Sciatic nerve (tissue), 2 donors: ENCODE results near the gene SERINC3. TPM values are rescaled to one million over a fixed set of nuclear protein-coding genes. Genes with fewer than 3 reads are reported as not detected.
"Not testable (repeated sequence)": the region's sequence is repeated elsewhere in the genome, so short reads cannot be mapped to it uniquely, and the experiment has no call there.

ENCODE experiments used
- ATAC-seq: fragments of 200-7000 bp; cut with Tn5 transposase; one replicate; pipeline ENCODE4 v1.9.1; 2020; ENCODE audit warnings: mild to moderate bottlenecking, moderate library complexity
- DNase-seq: peaks from one replicate; pipeline ENCODE4 v3.0.0-alpha.2; 2020; ENCODE audit warnings: low spot score
- intact Hi-C: fragments of 100-400 bp; cut with DNase I; formaldehyde crosslinking; loops from one replicate; pipeline ENCODE4 v1.14.2; 2022
- total RNA-seq: library from RNA; stranded (reverse); fragmentation: NEBNext Ultra II Directional; extraction: Animal tissue kit (Norgen Biotek cat#: 25700); gene quantifications from one replicate; pipeline ENCODE4 v1.2.1, GENCODE V29; 2021
- donor health status: DM: no; HTN: no; CAD: no.
- donor health status: DM: no; HTN: no; CAD: no.

The SERINC3 gene
- 114 TPM for total RNA-seq

GRCh38 chr20:44521484-44522481, at the start of gene SERINC3:
Gene SERINC3, minus strand, starts transcription at chr20:44522070. Its CDS starts 119 bp downstream, at chr20:44521951.
- ATAC-seq: peak; percentile 99
- DNase-seq: peak; percentile 97
- intact Hi-C loops: no loop called here

- no peak for ATAC-seq
- DNase-seq: no peak
- intact Hi-C loops: no loop called here
These were observed 49.6 kb upstream of the SERINC3 start for GRCh38 chr20:44571362-44571988.

- ATAC-seq (no peak), DNase-seq (no peak)
- intact Hi-C loops: no loop called here
These were observed 48.5 kb upstream of the SERINC3 start for GRCh38 chr20:44570367-44570766.

- DNase-seq: no peak
- intact Hi-C loops: no loop called here
- ATAC-seq: no peak
These were observed 44.9 kb upstream of the SERINC3 start for GRCh38 chr20:44566811-44567210.

- intact Hi-C loops: no loop called here
- no peak for DNase-seq
These were observed 44.1 kb upstream of the SERINC3 start for GRCh38 chr20:44566018-44566417.

GRCh38 chr20:44561876-44562275, 40.0 kb upstream of the SERINC3 start:
- DNase-seq (no peak), ATAC-seq (no peak)
- intact Hi-C loops: no loop called here

More at GRCh38 chr20:44566018-44566417, 44.1 kb upstream of the SERINC3 start:
- no peak for ATAC-seq

- intact Hi-C loops, ATAC-seq, DNase-seq: not testable (repeated sequence)
These were observed 38.9 kb upstream of the SERINC3 start for GRCh38 chr20:44560818-44561217.

GRCh38 chr20:44560229-44560628, 38.4 kb upstream of the SERINC3 start:
- DNase-seq: no peak
- no peak for ATAC-seq
- intact Hi-C loops: no loop called here

- intact Hi-C loops: no loop called here
- ATAC-seq (no peak), DNase-seq (no peak)
These were observed 37.4 kb upstream of the SERINC3 start for GRCh38 chr20:44559302-44559701.

- intact Hi-C loops: no loop called here
- no peak for DNase-seq
- ATAC-seq: no peak
These were observed 31.4 kb upstream of the SERINC3 start for GRCh38 chr20:44552950-44553908.

- DNase-seq (no peak), ATAC-seq (no peak)
- intact Hi-C loops: no loop called here
These were observed 30.7 kb upstream of the SERINC3 start for GRCh38 chr20:44552568-44552949.

GRCh38 chr20:44552050-44552449, 30.2 kb upstream of the SERINC3 start:
- DNase-seq (no peak), ATAC-seq (no peak)
- intact Hi-C loops: no loop called here

GRCh38 chr20:44549123-44549522, 27.3 kb upstream of the SERINC3 start:
- intact Hi-C loops: no loop called here
- ATAC-seq (no peak), DNase-seq (no peak)

- DNase-seq (no peak), ATAC-seq (no peak)
- intact Hi-C loops: no loop called here
These were observed 25.5 kb upstream of the SERINC3 start for GRCh38 chr20:44547419-44547818.

- no peak for ATAC-seq
- no peak for DNase-seq
- intact Hi-C loops: no loop called here
These were observed 22.4 kb upstream of the SERINC3 start for GRCh38 chr20:44544263-44544662.

GRCh38 chr20:44543358-44543757, 21.5 kb upstream of the SERINC3 start:
- DNase-seq: no peak
- intact Hi-C loops: no loop called here
- no peak for ATAC-seq

GRCh38 chr20:44542890-44543289, 21.0 kb upstream of the SERINC3 start:
- intact Hi-C loops: no loop called here
- no peak for ATAC-seq
- no peak for DNase-seq

GRCh38 chr20:44541992-44542391, 20.1 kb upstream of the SERINC3 start:
- ATAC-seq: no peak

GRCh38 chr20:44540834-44541233, 19.0 kb upstream of the SERINC3 start:
- intact Hi-C loops: no loop called here
- DNase-seq (no peak), ATAC-seq (no peak)

More at GRCh38 chr20:44541992-44542391, 20.1 kb upstream of the SERINC3 start:
- intact Hi-C loops: no loop called here
- no peak for DNase-seq
